ENCODE measurements around the gene TMEM132D.

GRCh38 chr12:129074379-129074778 is 829.4 kb downstream of the TMEM132D start:
- TF ChIP-seq EZH2 (IDR thresholded peaks at IDR 0.05; ENCODE audit: insufficient read depth, poor library complexity, severe bottlenecking): no peak
- TF ChIP-seq EZH2phosphoT487 (IDR thresholded peaks at IDR 0.05; ENCODE audit: insufficient read depth, low read depth): no peak

All from GM23248 (cell line).